A549 (cell line): ENCODE data around the gene SERPIND1. TPM values are rescaled to one million over a fixed set of nuclear protein-coding genes. Genes with fewer than 3 reads are reported as not detected.

Experiments used
- ATAC-seq, 2 experiments: fragments of 200-7000 bp in 1 of 2; fragments of >200 bp in 1 of 2; cut with Nextera tagmentation in 1 of 2; cut with Tn5 transposase in 1 of 2; 3 replicates each; pipeline versions ENCODE4 v1.8.0 to v1.9.1; 2018 to 2020; ENCODE audit warnings: mild to moderate bottlenecking in 1 of 2, moderate library complexity in 1 of 2
- CTCF ChIA-PET: fragments of 300-600 bp; sonication (Branson Sonifier 250); formaldehyde crosslinking; extraction: SDS; loops from one replicate; lab custom pipeline; 2021; ENCODE audit warnings: antibody characterized with exemption, inconsistent platforms; lab: Yijun Ruan, JAX
- POLR2A ChIA-PET: fragments of 350-600 bp; formaldehyde crosslinking; extraction: SDS; loops from one replicate; lab custom pipeline; 2021; ENCODE audit warnings: antibody characterized with exemption, inconsistent platforms; lab: Yijun Ruan, JAX
- DNase-seq, 2 experiments: peaks; one replicate each; pipeline versions ENCODE4 v3.0.0 to v3.0.0-alpha.2; 2011 to 2016; ENCODE audit warnings: low read depth in 1 of 2, low spot score in 1 of 2
- FAIRE-seq: peaks from 2 replicates; lab custom pipeline; 2011; peaks lifted over from hg19 to GRCh38; lab: Jason Lieb, UNC
- H3K27ac ChIP-seq, 2 experiments: fragments of >200 bp; sonication (Bioruptor Twin); formaldehyde crosslinking; 3 replicates each; pipeline ENCODE4 v1.5.1; 2016 to 2017
- H3K4me1 ChIP-seq: fragments of >200 bp; sonication (Bioruptor Twin); formaldehyde crosslinking; 3 replicates; pipeline ENCODE4 v1.6.1; 2016
- H3K4me2 ChIP-seq: fragments of >200 bp; sonication (Bioruptor Twin); formaldehyde crosslinking; 3 replicates; pipeline ENCODE4 v1.6.1; 2016
- H3K4me3 ChIP-seq: fragments of >200 bp; sonication (Bioruptor Twin); formaldehyde crosslinking; 3 replicates; pipeline ENCODE4 v1.5.1; 2016
- H3K9me3 ChIP-seq: fragments of >200 bp; sonication (Bioruptor Twin); formaldehyde crosslinking; 3 replicates; pipeline ENCODE4 v1.6.1; 2016
- BHLHE40 ChIP-seq: IDR thresholded peaks from 2 replicates; pipeline ENCODE4 v1.6.1; 2012; ENCODE audit warnings: low read depth, low read length, inconsistent platforms
- CEBPB ChIP-seq, 2 experiments: fragments of >200 bp in 1 of 2; sonication (Bioruptor Twin) in 1 of 2; formaldehyde crosslinking in 1 of 2; IDR thresholded peaks; 2 replicates each; pipeline ENCODE4 v1.6.1; 2012 to 2016
- E2F6 ChIP-seq: IDR thresholded peaks from 2 replicates; pipeline ENCODE4 v1.6.1; 2012; ENCODE audit warnings: low read depth, borderline replicate concordance
- EHF ChIP-seq: fragments of 250-450 bp; sonication (Bioruptor Pico); IDR thresholded peaks from 2 replicates; pipeline ENCODE4 v1.5.0; 2020; ENCODE audit warnings: mild to moderate bottlenecking
- EHMT2 ChIP-seq: fragments of 200-600 bp; sonication (generic); IDR thresholded peaks from 2 replicates; pipeline ENCODE4 v1.6.1; 2016; ENCODE audit warnings: antibody characterized with exemption, low read depth, mild to moderate bottlenecking, moderate library complexity
- EP300 ChIP-seq, 2 experiments: fragments of >200 bp; sonication (Bioruptor Twin); formaldehyde crosslinking; IDR thresholded peaks; 2 replicates in 1 of 2; 3 replicates in 1 of 2; pipeline ENCODE4 v1.6.1; 2016 to 2017
- ESRRA ChIP-seq: fragments of 150-350 bp; IDR thresholded peaks from 2 replicates; pipeline ENCODE4 v1.6.1; 2014; ENCODE audit warnings: mild to moderate bottlenecking, low read length, borderline replicate concordance
- FOSB ChIP-seq: fragments of 250-450 bp; sonication (Bioruptor Pico); IDR thresholded peaks from 2 replicates; pipeline ENCODE4 v1.5.0; 2020; ENCODE audit warnings: mild to moderate bottlenecking, moderate library complexity
- FOSL2 ChIP-seq, 2 experiments: fragments of 450-650 bp in 1 of 2; fragments of >200 bp in 1 of 2; sonication (Bioruptor Twin) in 1 of 2; formaldehyde crosslinking; IDR thresholded peaks; 2 replicates each; pipeline versions ENCODE4 v1.5.0 to v1.6.1; 2016 to 2020; ENCODE audit warnings: mild to moderate bottlenecking in 1 of 2, moderate library complexity in 1 of 2
- FOXS1 ChIP-seq: fragments of 250-450 bp; sonication (Bioruptor Pico); IDR thresholded peaks from 2 replicates; pipeline ENCODE4 v1.5.0; 2020; ENCODE audit warnings: mild to moderate bottlenecking, moderate library complexity
- HOXB5 ChIP-seq: fragments of 250-450 bp; sonication (Bioruptor Pico); IDR thresholded peaks from 2 replicates; pipeline ENCODE4 v1.5.0; 2020; ENCODE audit warnings: mild to moderate bottlenecking, moderate library complexity
- JUNB ChIP-seq: fragments of >200 bp; sonication (Bioruptor Twin); formaldehyde crosslinking; IDR thresholded peaks from 2 replicates; pipeline ENCODE4 v1.6.1; 2016
- KDM1A ChIP-seq: fragments of 200-600 bp; sonication (generic); IDR thresholded peaks from 2 replicates; pipeline ENCODE4 v1.6.1; 2016; ENCODE audit warnings: low read depth, mild to moderate bottlenecking
- KDM5A ChIP-seq: fragments of 200-600 bp; sonication (generic); IDR thresholded peaks from 2 replicates; pipeline ENCODE4 v1.6.1; 2016; ENCODE audit warnings: antibody characterized with exemption, mild to moderate bottlenecking
- MAFK ChIP-seq: fragments of 450-650 bp; IDR thresholded peaks from 2 replicates; pipeline ENCODE4 v1.6.1; 2014; ENCODE audit not compliant: partially characterized antibody
- MYC ChIP-seq: IDR thresholded peaks from 2 replicates; pipeline ENCODE4 v1.6.1; 2012; ENCODE audit warnings: mild to moderate bottlenecking, inconsistent platforms, low read length, improper control_type of control experiment, borderline replicate concordance
- NFE2L2 ChIP-seq: fragments of 150-350 bp; conservative IDR thresholded peaks from 2 replicates; pipeline ENCODE4 v1.6.1; 2014; ENCODE audit warnings: low read length
- NR3C1 ChIP-seq: fragments of >200 bp; sonication (Bioruptor Twin); formaldehyde crosslinking; IDR thresholded peaks from 3 replicates; pipeline ENCODE4 v1.6.1; 2017
- PHF8 ChIP-seq: fragments of 200-600 bp; sonication (generic); IDR thresholded peaks from 2 replicates; pipeline ENCODE4 v1.6.1; 2016; ENCODE audit warnings: low read depth, mild to moderate bottlenecking, antibody characterized with exemption, moderate library complexity, borderline replicate concordance
- POLR2AphosphoS2 ChIP-seq: conservative IDR thresholded peaks from 2 replicates; pipeline ENCODE4 v1.6.1; 2012; ENCODE audit warnings: low read length, improper control_type of control experiment, inconsistent platforms
- RCOR1 ChIP-seq: fragments of 150-350 bp; IDR thresholded peaks from 2 replicates; pipeline ENCODE4 v1.6.1; 2014; ENCODE audit warnings: antibody characterized with exemption, low read length, low read depth
- RNF2 ChIP-seq: fragments of 200-600 bp; sonication (generic); IDR thresholded peaks from 2 replicates; pipeline ENCODE4 v1.6.1; 2016; ENCODE audit warnings: low read depth, mild to moderate bottlenecking, antibody characterized with exemption, moderate library complexity, borderline replicate concordance
- SREBF2 ChIP-seq: fragments of 450-650 bp; IDR thresholded peaks from 2 replicates; pipeline ENCODE4 v1.6.1; 2014; ENCODE audit warnings: mild to moderate bottlenecking, moderate library complexity
- TFCP2L1 ChIP-seq: fragments of 250-450 bp; sonication (Bioruptor Pico); IDR thresholded peaks from 2 replicates; pipeline ENCODE4 v1.5.0; 2021; ENCODE audit warnings: mild to moderate bottlenecking
- ZFP36 ChIP-seq: fragments of 450-650 bp; IDR thresholded peaks from 2 replicates; pipeline ENCODE4 v1.6.1; 2014; ENCODE audit warnings: borderline replicate concordance; ENCODE audit not compliant: partially characterized antibody
- ZNF302 ChIP-seq: fragments of 250-450 bp; sonication (Bioruptor Pico); IDR thresholded peaks from 2 replicates; pipeline ENCODE4 v1.9.0; 2021; ENCODE audit warnings: inconsistent platforms, mild to moderate bottlenecking, moderate library complexity
- WGBS: methylation state at CpG from one replicate; pipeline ENCODE4 v1.1.6; 2017; ENCODE audit errors: missing lambda C conversion rate; 5-methylcytosine and 5-hydroxymethylcytosine counted together
- polyA plus RNA-seq, 4 experiments: library from polyadenylated mRNA; depleted of rRNA in 3 of 4; stranded (reverse); fragments of >200 nt; fragmentation: RNase III in 1 of 4; extraction: RNeasy Plus Mini Kit Qiagen cat#74134 plus additional on column Dnase treatment in 1 of 4; gene quantifications; 2 replicates in 3 of 4; 3 replicates in 1 of 4; pipeline ENCODE4 v1.2.3, GENCODE V29; 2011 to 2017
- TF ChIP-seq, protein P1 (sequence below): IDR thresholded peaks from 2 replicates; pipeline ENCODE4 v1.6.1; 2012
- TF ChIP-seq, protein P2 (sequence below): fragments of >200 bp; sonication (Bioruptor Twin); formaldehyde crosslinking; IDR thresholded peaks from 3 replicates; pipeline ENCODE4 v1.6.1; 2016
- TF ChIP-seq, protein P3 (sequence below): fragments of >200 bp; sonication (Bioruptor Twin); formaldehyde crosslinking; IDR thresholded peaks from 3 replicates; pipeline ENCODE4 v1.5.1; 2016
- TF ChIP-seq, protein P4 (sequence below): fragments of 150-350 bp; IDR thresholded peaks from 2 replicates; pipeline ENCODE4 v1.6.1; 2014; ENCODE audit warnings: low read depth, mild to moderate bottlenecking, low read length

SERPIND1 gene
- polyA plus RNA-seq, 2 of the 4 experiments (the other 2 are of a cell fraction): not detected

DNA sequence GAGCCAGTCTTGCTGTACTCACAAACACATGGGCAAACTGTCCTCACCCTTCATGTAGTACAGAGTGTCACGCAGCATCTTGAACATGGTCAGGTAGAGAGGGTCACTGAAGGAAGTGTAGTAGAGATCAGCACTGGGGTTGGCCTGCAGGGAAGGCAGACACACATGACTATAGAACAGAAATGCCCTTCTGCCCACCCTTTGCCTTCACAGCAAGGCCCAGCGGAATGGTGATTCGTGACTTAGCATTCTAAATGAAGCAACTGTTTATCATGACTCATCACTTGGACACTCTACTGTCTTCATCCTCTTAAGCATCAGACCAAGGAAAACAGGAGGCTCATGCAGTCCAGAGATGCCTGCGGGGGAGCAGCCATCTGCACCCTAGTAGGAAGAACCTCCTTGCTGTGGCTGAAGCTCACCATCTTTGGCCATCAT, 33.4 kb downstream of the SERPIND1 start:
- ATAC-seq (peak; percentile 88 to 89), FAIRE-seq (peak; percentile 67), DNase-seq (peak; percentile 69 to 83)
- POLR2A ChIA-PET: no interaction called here
- H3K4me1 ChIP-seq: peaks cover 24% of the 10 kb centered on the region
- WGBS: 37% methylated on average over 4 of the region's 4 CpGs
- TF ChIP-seq CEBPB (IDR thresholded peaks at IDR 0.05): peak; percentile 21 to 75; a peak in 3 of 4 replicates
- TF ChIP-seq EHMT2: no peak
- TF ChIP-seq SREBF2: no peak
- no peak for TF ChIP-seq E2F6
- TF ChIP-seq NFE2L2: peak; percentile 78
- TF ChIP-seq HOXB5 (CRISPR knock-in tag): peak; percentile 43; the same call in 1 of the 2 replicates
- peak; percentile 38; the same call in 1 of the 2 replicates for TF ChIP-seq FOSL2 (IDR thresholded peaks at IDR 0.05)
- peak; percentile 90 for TF ChIP-seq FOSL2 (CRISPR knock-in tag; IDR thresholded peaks at IDR 0.05)
- TF ChIP-seq POLR2AphosphoS2: no peak
- TF ChIP-seq MAFK: peak; percentile 97
- no peak for TF ChIP-seq FOSB (CRISPR knock-in tag)
- TF ChIP-seq ESRRA: no peak
- TF ChIP-seq ZFP36: no peak
- TF ChIP-seq, protein P1, sequence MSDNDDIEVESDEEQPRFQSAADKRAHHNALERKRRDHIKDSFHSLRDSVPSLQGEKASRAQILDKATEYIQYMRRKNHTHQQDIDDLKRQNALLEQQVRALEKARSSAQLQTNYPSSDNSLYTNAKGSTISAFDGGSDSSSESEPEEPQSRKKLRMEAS: peak; percentile 69
- no peak for TF ChIP-seq RCOR1
- no peaks in the 10 kb centered on the region for H3K9me3 ChIP-seq
- H3K4me3 ChIP-seq: no peak overlapping the region
- peak overlapping the region; percentile 40 for H3K4me2 ChIP-seq
- peak overlapping the region; percentile 59 to 80 for H3K27ac ChIP-seq
- CTCF ChIA-PET: no interaction called here

GRCh38 chr22:20808844-20809243, 34.9 kb downstream of the SERPIND1 start:
- 89% methylated on average over 4 of the region's 4 CpGs for whole genome bisulfite sequencing
- Histone ChIP-seq H3K4me2 (no peak overlapping the region), H3K9me3 (no peaks in the 10 kb centered on the region), H3K27ac (0 out of 6 replicates have a peak overlapping the region, but pooled peaks of 1 of the 2 experiments have one; percentile 4), H3K4me1 (peaks cover 24% of the 10 kb centered on the region)
- no peak for FAIRE-seq
- ChIA-PET CTCF (interaction anchor here (0.6 kb wide), 1 partner anchor 59 kb away, joined by 5 read pairs; no protein-coding TSS in a partner anchor), POLR2A (no interaction called here)
- no peak for DNase-seq
- ATAC-seq: no peak
- TF ChIP-seq EHF: no peak
- TF ChIP-seq ZNF302 (CRISPR knock-in tag): no peak
- no peak for TF ChIP-seq RNF2
- TF ChIP-seq, all 56 proteins: peak for 0
- no peak overlapping the region for H3K4me3 ChIP-seq

DNA sequence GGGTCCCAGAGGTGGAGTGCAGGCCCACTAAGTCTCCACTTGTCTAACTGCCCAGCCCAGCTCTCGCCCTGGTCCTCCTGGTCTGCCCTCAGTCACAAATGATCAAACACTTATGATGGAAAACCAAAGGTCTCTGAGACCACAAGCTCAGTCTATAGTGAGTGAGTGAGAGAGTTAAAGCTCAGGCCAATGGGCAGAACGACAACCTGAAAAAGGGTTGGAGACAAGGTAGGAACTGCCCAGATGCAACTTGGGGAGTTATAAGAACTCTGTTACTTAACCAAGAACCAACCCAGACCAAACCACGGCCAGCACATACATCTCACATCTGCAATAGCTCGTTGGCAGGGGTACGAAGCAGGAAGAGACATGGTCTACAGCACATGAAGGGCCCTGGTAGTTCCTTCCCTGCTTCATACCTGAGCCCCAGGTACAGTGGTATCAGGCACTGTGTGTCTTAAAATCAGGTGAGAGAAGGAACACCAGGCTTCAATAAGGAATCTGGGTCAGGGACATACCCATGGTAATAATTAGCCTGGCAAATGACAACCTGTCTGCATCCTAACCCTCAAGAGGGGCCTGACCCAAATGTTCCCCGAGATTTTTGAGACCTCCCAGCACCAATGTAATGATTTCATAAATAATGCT, 35.7 kb downstream of the SERPIND1 start:
- H3K9me3 ChIP-seq: no peaks in the 10 kb centered on the region
- H3K4me1 ChIP-seq: peaks cover 24% of the 10 kb centered on the region
- 83% methylated on average over 6 of the region's 6 CpGs for WGBS
- ChIA-PET CTCF (no interaction called here), POLR2A (no interaction called here)
- H3K27ac ChIP-seq: no peak overlapping the region
- FAIRE-seq (no peak), DNase-seq (no peak), ATAC-seq (no peak)
- H3K4me2 ChIP-seq: no peak overlapping the region
- H3K4me3 ChIP-seq: no peak overlapping the region
- no peak for TF ChIP-seq BHLHE40
- TF ChIP-seq KDM1A: no peak
- no peak for TF ChIP-seq FOXS1 (CRISPR knock-in tag)
- no peak for TF ChIP-seq RNF2
- TF ChIP-seq, protein P2, sequence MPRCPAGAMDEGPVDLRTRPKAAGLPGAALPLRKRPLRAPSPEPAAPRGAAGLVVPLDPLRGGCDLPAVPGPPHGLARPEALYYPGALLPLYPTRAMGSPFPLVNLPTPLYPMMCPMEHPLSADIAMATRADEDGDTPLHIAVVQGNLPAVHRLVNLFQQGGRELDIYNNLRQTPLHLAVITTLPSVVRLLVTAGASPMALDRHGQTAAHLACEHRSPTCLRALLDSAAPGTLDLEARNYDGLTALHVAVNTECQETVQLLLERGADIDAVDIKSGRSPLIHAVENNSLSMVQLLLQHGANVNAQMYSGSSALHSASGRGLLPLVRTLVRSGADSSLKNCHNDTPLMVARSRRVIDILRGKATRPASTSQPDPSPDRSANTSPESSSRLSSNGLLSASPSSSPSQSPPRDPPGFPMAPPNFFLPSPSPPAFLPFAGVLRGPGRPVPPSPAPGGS: no peak
- TF ChIP-seq KDM5A: no peak
- TF ChIP-seq JUNB: no peak
- TF ChIP-seq FOSL2 (IDR thresholded peaks at IDR 0.05): no peak
- TF ChIP-seq FOSL2 (CRISPR knock-in tag; IDR thresholded peaks at IDR 0.05): no peak
- no peak for TF ChIP-seq NR3C1
- TF ChIP-seq EP300 (IDR thresholded peaks at IDR 0.05): no peak
- TF ChIP-seq EHF: no peak
- no peak for TF ChIP-seq ZFP36
- TF ChIP-seq, protein P3, sequence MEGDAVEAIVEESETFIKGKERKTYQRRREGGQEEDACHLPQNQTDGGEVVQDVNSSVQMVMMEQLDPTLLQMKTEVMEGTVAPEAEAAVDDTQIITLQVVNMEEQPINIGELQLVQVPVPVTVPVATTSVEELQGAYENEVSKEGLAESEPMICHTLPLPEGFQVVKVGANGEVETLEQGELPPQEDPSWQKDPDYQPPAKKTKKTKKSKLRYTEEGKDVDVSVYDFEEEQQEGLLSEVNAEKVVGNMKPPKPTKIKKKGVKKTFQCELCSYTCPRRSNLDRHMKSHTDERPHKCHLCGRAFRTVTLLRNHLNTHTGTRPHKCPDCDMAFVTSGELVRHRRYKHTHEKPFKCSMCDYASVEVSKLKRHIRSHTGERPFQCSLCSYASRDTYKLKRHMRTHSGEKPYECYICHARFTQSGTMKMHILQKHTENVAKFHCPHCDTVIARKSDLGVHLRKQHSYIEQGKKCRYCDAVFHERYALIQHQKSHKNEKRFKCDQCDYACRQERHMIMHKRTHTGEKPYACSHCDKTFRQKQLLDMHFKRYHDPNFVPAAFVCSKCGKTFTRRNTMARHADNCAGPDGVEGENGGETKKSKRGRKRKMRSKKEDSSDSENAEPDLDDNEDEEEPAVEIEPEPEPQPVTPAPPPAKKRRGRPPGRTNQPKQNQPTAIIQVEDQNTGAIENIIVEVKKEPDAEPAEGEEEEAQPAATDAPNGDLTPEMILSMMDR: no peak
- no peak for TF ChIP-seq MYC
- TF ChIP-seq, protein P4, sequence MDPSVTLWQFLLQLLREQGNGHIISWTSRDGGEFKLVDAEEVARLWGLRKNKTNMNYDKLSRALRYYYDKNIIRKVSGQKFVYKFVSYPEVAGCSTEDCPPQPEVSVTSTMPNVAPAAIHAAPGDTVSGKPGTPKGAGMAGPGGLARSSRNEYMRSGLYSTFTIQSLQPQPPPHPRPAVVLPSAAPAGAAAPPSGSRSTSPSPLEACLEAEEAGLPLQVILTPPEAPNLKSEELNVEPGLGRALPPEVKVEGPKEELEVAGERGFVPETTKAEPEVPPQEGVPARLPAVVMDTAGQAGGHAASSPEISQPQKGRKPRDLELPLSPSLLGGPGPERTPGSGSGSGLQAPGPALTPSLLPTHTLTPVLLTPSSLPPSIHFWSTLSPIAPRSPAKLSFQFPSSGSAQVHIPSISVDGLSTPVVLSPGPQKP: no peak
- TF ChIP-seq TFCP2L1 (CRISPR knock-in tag): no peak
- TF ChIP-seq PHF8: no peak
